GM18861 (cell line): Measurements from ENCODE around the gene ARNT2.

Source experiments
- ATAC-seq: cut with Tn5 transposase; IDR thresholded peaks from one replicate; pipeline ENCODE4 v1.9.1; 2021; ENCODE audit not compliant: unreplicated experiment

The ARNT2 gene

DNA sequence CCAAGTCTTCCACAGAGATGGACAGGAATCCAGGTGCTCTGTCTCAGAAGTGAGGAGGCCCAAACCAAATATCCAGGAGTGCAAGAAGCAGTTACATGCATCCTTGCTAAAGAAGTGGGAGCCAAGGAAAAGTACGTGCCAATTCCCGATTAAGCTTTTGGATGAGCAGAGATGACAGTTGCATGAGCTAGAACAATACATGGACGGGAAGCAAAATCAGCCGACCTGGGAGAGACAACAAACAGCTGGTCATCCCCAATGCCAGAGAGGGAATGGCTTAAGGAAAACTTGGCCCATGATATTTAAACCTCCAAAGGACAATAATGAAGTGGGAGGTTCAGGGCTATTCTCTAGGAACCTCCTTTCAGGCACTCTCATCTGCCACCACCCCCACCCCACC, 204.9 kb downstream of the ARNT2 start:
- no peak for ATAC-seq

DNA sequence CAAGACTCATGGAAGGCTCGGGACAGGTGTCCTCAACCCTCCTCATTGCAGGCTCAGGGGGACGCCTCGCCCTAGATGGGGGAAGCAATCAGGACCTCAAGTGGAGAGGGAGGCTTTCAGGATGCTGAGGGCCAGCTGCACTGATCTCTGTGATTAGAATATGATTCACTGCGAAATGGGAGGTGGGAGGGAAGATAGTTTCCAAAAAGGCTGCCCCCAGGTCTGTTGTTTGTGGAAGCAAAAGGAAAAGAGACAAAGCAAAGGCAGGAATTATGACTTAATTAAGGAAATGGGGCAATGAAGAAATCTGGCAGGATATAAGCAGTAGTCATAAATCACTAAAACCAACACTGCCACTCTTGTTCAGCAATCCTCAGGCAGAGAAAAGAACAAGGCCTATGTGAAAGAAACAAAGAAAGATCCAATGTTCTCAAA, 205.3 kb downstream of the ARNT2 start:
- no peak for ATAC-seq

DNA sequence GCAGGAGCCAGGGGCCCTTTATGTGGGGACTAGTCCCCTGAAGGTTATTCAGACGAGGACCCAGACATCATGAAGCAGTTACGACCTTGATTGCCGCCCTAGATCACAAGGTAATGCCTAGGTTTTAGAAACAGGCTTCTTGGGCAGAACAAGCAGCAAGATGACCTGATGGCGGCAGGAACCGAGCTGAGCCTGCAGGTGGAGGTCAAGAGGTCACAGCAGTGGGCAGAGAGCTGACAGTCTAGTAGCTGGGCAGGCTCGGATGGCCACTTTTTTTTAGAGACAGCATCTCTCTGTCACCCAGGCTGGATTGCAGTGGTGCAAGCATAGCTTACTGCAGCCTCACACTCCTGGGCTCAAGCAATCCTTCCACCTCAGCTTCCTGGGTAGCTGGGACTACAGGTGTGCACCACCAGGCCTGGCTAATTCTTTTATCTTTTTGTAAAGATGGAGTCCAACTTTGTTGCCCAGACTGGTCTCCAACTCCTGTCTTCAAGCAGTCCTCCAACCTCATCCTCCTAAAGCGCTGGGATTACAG, 207.4 kb downstream of the ARNT2 start:
- no peak for ATAC-seq

DNA sequence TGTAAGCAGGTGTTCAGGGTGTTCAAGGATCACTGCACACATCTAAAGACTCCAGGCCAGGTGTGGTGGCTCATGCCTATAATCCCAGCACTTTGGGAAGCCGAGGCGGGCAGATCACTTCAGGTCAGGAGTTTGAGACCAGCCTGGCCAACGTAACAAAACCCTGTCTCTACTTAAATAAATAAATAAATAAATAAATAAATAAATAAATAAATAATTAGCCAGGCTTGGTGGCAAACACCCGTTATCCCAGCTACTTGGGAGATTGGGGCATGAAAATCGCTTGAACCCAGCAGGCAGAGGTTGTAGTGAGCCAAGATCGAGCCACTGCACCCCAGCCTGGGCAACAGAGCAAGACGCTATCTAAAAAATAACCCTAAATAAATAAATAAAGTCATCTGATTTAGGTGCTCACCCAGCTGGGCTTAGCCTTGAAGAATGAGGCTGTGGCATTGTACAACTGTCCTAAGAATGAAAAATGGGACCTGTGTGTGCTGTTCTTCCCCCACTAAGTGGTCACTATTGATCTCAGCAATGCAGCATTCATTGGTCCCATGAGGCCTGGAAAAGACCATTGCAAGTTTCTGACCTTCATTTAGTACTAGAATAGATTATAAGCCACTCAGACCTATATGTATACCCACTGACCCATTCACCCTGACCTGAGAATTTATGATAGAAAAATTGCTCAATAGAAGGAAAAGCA, 208.1 kb downstream of the ARNT2 start:
- ATAC-seq = no peak

DNA sequence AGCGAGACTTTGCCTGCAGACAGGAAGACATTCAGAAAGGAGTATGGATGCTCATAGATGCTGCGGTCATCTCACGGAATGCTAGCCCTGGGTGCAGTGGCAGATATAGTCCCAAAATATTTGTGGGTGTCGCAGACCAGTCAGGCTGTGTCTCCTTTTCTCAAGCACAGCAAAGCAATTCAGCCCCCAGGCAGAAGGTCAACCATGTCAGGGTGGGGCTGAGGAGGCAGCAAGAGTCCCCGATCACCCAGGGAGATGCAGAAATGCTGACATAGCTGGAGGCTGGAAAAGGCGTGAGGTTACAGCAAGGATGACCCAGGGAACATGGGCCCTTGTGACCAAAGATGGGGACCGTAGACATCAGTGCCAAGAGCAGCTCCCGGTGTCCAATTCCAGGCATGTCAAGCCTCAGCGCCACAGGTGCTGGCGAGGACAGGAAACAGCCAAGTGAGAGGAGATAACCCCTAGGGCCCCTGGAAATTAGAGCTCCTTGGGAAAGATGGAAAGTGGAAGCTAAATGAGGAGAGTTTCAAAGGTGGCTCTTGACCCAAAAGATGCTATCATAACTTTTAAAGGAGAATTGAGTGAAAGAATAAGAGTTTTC, 209.7 kb downstream of the ARNT2 start:
- no peak for ATAC-seq

DNA sequence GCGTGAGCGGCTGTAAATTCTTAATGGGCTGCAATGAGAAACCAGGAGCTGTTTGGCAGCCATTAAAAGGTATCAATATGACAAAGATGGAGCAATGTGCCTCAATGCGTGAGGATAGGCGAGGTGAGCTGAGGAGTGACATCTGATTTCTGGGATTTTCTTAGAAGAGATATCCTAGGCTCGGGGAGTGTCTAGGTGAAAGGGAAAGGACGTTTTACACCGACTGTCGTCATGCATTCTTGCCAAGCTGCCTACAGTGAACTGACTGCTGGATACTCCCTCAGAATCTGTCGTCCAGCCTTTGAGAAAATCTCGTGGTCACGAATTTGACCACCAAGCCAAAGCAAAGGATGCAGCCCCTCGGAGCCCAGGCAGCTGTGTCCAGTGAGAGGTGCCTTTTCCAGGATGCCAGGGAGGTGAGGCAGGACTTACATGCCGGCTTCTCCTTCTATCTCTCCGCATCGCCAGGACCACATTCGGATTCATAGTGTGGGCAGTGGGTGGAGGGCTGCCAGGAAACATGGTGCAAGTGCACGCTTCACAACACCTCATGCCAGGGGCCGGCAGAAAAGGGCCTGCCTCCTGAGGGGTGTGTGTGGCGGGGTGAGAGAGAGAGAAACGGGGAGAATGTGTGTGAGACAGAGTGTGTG, 210.7 kb downstream of the ARNT2 start:
- ATAC-seq = no peak

DNA sequence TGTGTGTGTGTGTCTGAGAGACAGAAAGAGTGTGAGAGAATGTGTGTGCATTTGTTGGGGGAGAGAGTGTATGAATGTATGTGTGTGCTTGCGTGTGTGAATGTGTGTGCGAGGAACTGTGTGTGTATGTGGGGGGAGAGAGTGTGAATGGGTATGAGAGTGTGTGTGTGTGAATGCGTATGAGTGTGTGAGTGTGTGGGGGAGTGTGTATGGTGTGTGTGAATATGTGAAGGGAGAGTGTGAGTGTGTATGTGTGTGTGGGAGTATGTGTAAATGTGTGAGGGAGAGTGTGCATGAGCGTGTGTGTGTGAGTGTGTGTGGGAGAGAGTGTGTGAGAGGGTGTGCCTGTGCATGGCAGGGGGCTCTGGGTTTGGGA, 211.2 kb downstream of the ARNT2 start:
- ATAC-seq = no peak

DNA sequence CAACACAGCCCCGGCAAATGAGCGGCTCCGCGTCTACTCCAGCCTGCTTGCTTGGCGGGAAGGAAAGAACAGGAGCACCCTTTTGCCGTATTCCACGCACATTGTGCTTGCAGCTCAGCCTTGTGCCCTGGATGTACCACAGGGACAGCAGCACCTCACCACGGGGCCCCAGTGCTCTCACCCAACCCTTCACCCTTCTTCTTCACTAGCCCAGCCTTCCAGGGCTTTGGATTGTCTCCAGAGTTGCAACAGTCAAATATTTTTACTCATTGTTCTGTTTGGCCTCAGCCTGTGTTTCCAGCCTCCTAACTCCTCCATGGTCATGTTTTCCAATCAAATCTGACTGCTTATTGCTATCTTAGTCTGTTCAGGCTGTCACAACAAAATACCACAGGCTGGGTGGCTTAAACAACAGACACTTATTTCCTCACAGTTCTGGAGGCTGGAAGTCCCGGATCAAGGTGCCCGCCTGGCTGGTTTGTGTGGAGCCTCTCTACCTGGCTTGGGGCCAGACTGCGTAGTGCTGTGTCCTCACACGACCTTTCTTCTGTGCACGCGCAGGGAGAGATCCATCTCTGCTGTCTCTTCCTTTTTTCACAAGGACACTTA, 211.7 kb downstream of the ARNT2 start:
- ATAC-seq = no peak

DNA sequence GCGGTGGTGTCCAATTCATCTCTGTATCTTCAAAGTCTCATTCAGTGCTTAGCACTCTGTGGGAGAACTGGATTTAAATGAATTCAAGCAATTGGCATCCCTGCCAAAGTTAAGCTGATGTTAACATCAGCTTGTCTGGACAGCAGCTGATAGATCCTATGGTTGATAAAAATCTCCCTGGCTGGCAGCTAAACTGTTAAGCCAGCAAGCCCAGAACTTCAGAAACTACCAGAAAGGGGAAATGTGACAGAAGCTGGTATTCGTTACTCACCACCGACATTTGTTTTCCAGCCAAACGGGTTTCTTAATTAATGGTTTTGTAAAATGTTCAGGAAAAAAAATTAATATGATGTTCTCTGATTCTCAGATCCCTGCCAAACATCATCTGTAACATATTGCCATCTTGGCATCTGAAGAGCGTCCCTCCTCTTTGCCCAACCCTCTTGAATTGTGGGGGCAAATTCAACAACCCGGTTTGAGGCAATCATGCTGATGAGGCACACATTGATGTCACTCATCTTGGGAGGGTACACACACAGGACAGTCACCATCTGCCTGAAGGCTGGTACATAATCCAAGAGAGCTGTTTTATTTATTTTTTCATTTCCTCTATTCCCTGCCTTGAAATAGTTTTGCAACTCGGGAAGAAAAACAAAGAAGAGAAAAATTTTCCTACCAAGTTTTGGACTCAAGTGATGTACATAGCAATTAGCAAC, 214.7 kb downstream of the ARNT2 start:
- ATAC-seq = no peak

DNA sequence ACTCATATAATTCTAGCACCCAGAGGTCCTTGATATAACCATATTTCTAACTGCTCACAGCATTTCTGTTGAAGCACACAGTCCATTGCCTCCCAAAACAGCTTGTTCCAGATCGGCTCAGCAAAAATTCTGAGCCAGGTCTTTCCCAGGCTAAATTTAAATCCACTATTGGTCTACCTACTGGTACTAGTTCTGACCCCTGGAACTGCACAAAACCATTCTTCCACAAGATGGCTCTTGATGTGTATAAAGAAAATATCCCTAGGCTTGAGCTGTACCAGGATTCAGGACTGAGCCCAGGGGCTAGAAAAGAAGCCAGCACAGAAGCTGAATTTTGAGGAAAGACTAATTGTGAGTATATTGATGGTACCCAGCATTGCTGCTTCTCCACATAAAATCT, 215.5 kb downstream of the ARNT2 start:
- no peak for ATAC-seq

DNA sequence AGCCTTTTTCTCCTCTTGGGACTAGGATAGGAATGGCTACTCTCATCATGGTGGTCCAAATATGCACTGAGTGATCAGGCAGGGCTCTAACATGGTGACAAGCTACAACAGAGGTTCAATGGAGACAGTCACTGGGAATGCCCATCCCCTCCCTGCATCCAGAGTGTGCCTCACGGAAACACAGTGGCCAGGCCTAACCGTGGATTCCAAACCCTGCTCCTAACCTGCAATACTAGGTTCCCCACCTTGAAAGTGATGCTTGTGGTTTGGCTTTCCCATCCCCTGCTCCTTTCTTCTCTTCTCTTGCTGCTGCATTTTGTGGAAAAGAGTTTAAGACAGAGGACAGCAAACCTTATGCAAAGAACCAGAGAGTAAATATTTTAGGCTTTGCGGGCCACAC, 216.0 kb downstream of the ARNT2 start:
- ATAC-seq = no peak

DNA sequence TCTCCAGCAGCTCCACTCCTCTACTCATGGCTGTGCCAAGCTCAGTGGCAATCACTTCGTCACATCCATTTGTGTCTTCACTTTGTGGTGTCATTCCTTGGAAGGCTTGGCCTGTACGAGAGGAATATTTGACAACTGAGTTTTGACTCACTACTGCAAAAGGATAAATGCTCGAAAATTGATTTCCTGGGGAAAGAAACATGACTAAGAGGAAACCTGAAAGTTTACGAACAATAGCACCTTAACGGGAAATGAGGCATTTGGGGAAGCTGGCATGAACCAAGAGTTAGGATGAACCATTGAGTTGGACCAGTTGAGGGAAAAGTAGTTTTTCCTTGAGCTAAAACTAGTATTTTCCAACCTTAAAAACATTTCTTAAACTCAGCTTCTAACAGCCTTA, 216.7 kb downstream of the ARNT2 start:
- no peak for ATAC-seq

DNA sequence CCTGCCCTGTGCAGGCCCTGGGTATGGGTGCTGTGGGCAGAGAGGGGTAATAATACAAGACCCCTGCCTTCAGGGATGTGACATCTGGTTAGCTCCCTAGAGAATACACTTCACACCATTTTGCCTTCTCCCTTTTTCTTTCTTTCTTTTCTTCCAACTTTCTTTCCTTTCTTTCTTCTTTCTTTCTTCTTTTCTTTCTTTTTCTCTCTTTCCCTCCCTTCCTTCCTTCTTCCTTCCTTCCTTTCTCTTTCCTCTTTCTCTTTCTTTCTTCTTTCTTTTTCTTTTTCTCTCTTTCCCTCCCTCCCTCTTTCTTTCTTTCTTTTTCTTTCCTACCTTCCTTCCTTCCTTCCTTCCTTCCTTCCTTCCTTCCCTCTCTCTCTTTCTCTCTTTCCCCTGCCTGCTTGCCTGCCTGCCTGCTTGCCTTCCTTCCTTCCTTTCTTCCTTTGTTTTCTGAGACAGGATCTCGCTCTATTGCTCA, 222.5 kb downstream of the ARNT2 start:
- ATAC-seq = no peak

DNA sequence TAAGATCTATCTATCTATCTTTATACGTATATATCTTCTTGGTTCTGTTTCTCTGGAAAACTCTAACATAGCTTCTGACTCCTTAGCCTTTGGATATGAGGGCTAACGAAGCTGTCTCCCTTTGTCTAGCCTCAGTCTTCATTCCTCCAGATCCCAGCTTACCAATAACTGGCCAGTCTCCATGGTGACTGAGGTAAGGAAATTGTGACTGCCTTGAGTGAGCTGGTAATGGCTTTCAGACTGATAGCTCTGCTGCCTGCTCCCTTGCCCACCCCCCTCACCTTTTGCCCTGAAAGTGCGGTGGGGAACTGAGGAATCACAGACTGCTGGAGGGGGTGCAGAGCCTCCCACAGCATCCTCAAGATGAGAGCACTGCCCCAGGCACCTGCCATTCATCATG, 225.2 kb downstream of the ARNT2 start:
- ATAC-seq = no peak

DNA sequence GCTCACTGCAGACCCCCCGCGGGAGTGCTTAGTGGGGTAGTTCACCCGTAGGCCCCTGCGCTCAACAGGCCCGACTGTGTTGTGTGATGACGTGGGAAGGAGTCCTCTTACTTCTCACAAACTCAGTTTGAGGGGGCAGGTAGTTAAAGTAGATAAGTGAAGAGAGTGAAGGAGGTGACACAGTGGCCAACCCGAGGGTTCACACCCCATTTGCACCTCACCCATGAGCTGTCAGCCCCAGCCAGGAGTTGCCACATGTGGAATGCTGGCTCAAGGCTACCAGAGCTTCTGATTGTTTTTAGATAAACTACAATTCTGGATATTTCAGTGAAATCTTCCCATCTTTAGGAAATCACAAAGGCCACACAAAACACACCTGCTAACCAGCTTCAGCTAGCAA, 226.8 kb downstream of the ARNT2 start:
- ATAC-seq = no peak

DNA sequence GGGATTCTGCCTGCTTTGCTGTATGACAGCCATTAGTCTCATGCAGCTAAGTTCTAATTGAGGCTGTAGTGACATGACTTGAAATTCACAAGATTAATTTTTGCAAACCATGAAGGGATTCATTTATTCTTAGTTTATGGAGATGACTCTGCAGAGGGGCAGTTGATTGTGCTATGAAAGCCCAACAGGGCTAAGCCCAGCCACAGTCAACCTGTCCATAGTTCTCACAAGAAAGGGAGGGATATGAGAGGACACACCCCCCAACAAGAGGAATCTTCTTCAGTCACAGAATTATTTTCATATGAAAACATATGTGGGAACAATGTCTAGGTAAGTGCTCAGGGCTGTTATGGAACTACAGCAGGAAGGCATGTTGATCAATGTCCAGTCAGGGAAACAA, 229.0 kb downstream of the ARNT2 start:
- ATAC-seq = no peak

DNA sequence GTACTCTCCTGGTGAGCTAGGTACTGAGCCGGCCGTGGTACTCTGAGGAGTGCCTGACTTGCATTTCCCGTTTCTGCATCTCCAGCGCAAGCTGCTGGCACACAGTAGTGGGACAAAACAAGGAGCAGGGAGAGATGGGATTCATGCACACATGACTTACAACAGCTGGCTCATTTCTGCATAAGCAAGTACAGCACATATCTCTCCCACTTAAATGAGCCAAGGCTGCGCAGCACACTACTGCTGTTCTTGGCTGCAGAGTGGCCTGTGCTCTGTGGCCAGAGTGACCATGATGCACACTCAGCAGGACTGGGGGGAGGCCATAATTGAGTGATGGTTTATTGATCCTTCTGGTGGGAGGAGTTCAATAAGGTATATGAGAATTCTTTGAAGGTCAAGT, 231.8 kb downstream of the ARNT2 start:
- ATAC-seq = no peak

DNA sequence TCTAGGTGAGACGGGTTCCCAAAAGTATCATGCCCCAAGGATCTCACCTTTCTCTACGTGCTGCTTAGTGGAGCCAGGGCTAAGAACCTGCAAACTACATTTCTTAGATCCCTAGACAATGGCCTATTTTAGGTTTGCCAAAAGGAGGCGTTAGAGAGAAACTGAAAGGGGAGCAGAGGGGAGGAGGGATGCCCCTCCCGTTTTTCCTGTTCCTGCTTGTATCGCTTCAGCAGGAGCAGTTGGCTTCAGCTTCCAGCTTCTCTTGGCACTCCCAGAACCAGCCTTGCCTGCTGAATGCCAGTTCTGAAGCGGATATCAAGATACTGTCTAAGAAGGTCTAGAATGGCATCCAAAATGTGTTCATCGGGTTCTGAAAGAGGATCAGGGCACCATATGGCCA, 232.5 kb downstream of the ARNT2 start:
- ATAC-seq = no peak

DNA sequence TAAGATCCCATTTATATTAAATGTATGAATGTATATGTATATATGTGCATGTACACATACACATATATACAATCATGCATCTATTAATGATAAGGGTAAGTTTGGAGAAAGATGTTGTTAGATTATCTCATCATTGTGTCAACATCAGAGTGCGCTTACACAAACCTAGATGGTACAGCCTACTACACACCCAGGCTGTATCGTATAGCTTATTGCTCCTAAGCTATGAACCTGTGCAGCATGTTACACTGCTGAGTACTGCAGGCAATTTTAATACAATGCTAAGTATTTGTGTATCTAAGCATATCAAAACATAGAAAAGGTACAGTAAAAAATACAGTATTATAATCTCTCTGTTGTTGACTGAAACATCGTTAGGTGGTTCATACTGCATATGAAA, 233.6 kb downstream of the ARNT2 start:
- ATAC-seq = no peak

DNA sequence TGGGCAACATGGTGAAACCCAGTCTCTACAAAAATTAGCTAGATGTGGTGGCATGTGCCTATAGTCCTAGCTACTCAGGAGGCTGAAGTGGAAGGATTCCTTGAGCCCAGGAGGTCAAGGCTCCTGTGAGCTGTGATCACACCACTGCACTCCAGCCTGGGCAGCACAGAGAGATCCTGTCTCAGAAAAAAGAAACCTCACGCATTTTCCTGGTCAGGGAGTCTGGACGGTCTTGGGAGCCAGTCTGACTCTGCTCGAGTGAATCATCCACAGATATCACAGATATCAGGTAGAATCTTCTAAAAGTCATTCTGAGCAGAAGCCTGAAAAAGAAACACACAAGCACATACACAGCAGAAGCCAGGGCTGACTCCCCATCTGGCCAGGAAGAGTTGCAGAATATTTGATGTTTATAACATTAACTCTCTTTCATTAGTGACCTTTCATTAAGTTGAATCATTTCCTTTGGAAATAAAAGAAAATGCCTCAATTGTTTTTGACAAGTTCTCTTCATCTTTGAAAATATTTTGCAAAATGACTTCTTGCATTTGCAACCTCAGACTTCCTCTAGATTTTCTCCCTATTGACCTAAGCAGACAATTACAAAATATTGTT, 234.5 kb downstream of the ARNT2 start:
- ATAC-seq = no peak

DNA sequence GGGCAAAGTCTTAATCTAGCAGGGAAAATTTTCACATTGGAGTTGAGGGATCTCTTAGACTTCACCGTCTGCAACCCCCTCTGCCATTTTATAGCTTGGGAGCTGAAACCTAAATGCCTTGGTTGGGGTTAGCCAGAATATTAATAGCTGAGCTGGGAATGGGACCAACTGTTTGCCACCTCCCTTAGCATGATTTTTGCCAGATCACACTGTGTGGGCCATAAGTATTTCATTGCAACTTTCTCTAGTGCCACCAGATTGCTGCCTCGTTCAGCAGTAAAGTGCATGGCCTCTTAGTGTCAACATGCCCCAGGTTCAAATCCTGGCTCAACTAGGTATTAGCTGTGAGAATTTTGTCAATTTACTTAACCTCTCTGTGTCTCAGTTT, 235.0 kb downstream of the ARNT2 start:
- no peak for ATAC-seq
